ENCODE measurements around the gene DCLRE1A. TPM values are rescaled to one million over a fixed set of nuclear protein-coding genes. Genes with fewer than 3 reads are reported as not detected.

The DCLRE1A gene
- total and polyA plus RNA-seq, 10 of the 15 experiments (the other 5 are each of a cell fraction or from before 2014, with no cell fraction given), result 4.8 to 29.8 (median 14.0) TPM

DNA sequence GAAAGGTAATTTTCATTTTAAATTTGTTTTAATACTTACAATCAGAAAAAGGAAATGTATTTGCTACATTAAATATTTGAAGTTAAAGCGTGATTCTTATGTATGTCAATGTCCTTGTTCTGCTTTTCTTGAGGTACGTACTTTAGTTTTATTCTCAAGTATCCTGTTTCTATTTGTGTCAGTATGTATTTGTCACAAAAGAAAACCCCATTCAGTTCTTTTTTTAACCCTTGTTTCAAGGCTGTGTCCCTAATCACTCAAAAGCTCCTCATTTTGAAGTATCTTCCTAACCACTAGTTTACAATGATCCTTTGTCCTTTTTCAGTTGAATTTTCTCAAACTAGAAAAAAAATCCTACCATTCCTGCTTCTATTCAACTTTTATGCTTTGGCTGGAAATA is 25.8 kb upstream of the DCLRE1A start (continued):
- TF ChIP-seq CUX1 (IDR thresholded peaks at IDR 0.05; ENCODE audit: insufficient replicate concordance, low read depth, low read length) (peak; percentile 20), DPF2 (IDR thresholded peaks at IDR 0.05) (0 out of 2 replicates have a peak, but pooled peaks have one; percentile 28), ZNF24 (IDR thresholded peaks at IDR 0.05) (no peak), NR2C2 (IDR thresholded peaks at IDR 0.05; ENCODE audit: borderline replicate concordance, control insufficient read depth, insufficient read length, low read depth) (no peak), CREM (IDR thresholded peaks at IDR 0.05; ENCODE audit: low read depth) (peak; percentile 41; the same call in 1 of the 2 replicates), ZNF384 (IDR thresholded peaks at IDR 0.05; ENCODE audit: borderline replicate concordance, low read depth, low read length) (peak; percentile 38; the same call in 1 of the 2 replicates), NR2C1 (IDR thresholded peaks at IDR 0.05) (no peak), ESRRA (IDR thresholded peaks at IDR 0.05; ENCODE audit: low read length) (no peak), BHLHE40 (IDR thresholded peaks at IDR 0.05; ENCODE audit: borderline replicate concordance in 1 of 2, low read depth in 2 of 2, low read length in 1 of 2) (peak in 1 of 2 experiments; percentile 24; a peak in 1 of 4 replicates), MTA3 (IDR thresholded peaks at IDR 0.05; ENCODE audit: borderline replicate concordance, low read length) (no peak)
- TF ChIP-seq, protein P1, sequence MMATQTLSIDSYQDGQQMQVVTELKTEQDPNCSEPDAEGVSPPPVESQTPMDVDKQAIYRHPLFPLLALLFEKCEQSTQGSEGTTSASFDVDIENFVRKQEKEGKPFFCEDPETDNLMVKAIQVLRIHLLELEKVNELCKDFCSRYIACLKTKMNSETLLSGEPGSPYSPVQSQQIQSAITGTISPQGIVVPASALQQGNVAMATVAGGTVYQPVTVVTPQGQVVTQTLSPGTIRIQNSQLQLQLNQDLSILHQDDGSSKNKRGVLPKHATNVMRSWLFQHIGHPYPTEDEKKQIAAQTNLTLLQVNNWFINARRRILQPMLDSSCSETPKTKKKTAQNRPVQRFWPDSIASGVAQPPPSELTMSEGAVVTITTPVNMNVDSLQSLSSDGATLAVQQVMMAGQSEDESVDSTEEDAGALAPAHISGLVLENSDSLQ (IDR thresholded peaks at IDR 0.05), result peak; percentile 84
- TF ChIP-seq, protein P2, sequence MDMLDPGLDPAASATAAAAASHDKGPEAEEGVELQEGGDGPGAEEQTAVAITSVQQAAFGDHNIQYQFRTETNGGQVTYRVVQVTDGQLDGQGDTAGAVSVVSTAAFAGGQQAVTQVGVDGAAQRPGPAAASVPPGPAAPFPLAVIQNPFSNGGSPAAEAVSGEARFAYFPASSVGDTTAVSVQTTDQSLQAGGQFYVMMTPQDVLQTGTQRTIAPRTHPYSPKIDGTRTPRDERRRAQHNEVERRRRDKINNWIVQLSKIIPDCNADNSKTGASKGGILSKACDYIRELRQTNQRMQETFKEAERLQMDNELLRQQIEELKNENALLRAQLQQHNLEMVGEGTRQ (IDR thresholded peaks at IDR 0.05; ENCODE audit: borderline replicate concordance, low read depth, low read length), result no peak
- TF ChIP-seq, protein P3, sequence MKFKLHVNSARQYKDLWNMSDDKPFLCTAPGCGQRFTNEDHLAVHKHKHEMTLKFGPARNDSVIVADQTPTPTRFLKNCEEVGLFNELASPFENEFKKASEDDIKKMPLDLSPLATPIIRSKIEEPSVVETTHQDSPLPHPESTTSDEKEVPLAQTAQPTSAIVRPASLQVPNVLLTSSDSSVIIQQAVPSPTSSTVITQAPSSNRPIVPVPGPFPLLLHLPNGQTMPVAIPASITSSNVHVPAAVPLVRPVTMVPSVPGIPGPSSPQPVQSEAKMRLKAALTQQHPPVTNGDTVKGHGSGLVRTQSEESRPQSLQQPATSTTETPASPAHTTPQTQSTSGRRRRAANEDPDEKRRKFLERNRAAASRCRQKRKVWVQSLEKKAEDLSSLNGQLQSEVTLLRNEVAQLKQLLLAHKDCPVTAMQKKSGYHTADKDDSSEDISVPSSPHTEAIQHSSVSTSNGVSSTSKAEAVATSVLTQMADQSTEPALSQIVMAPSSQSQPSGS (IDR thresholded peaks at IDR 0.05; ENCODE audit: low read length), result peak; percentile 74

Measured in GM12878 (cell line).